OCI-LY7 (cell line): ENCODE results near the gene MTA3. TPM values are rescaled to one million over a fixed set of nuclear protein-coding genes. Genes with fewer than 3 reads are reported as not detected.

Experiments used
- BruUV-seq: library from RNA; stranded (reverse); fragments of 400-500 nt; replicated peaks from 2 replicates; lab custom pipeline; 2021; lab: Mats Ljungman, UMichigan
- CTCF ChIA-PET: fragments of 300-600 bp; sonication (Branson Sonifier 250); formaldehyde crosslinking; loops from one replicate; lab custom pipeline; 2022; ENCODE audit warnings: antibody characterized with exemption; ENCODE audit not compliant: unreplicated experiment; lab: Charles Lee
- POLR2A ChIA-PET: fragments of 300-600 bp; sonication (Branson Sonifier 250); formaldehyde crosslinking; loops from one replicate; lab custom pipeline; 2022; ENCODE audit warnings: antibody characterized with exemption; lab: Charles Lee
- DNase-seq: peaks from one replicate; pipeline ENCODE4 v3.0.0-alpha.2; 2015; ENCODE audit warnings: low spot score
- H2AFZ ChIP-seq: fragments of 200-600 bp; sonication (generic), shearing (Covaris generic); 2 replicates; pipeline ENCODE4 v1.6.1; 2014; ENCODE audit warnings: mild to moderate bottlenecking, antibody characterized with exemption, low read length, moderate library complexity
- H3K27ac ChIP-seq: fragments of 200-600 bp; sonication (generic); 2 replicates; pipeline ENCODE4 v1.5.1; 2014; ENCODE audit warnings: mixed run types, low read depth, mild to moderate bottlenecking, moderate library complexity, low read length, inconsistent platforms; ENCODE audit not compliant: poor library complexity, severe bottlenecking
- H3K36me3 ChIP-seq: fragments of 200-600 bp; sonication (generic); 2 replicates; pipeline ENCODE4 v1.6.1; 2014; ENCODE audit warnings: mild to moderate bottlenecking, antibody characterized with exemption, low read length, moderate library complexity, mixed read lengths; ENCODE audit not compliant: insufficient read depth
- H3K4me1 ChIP-seq: fragments of 200-600 bp; sonication (generic); 2 replicates; pipeline ENCODE4 v1.5.1; 2014; ENCODE audit warnings: mild to moderate bottlenecking, low read length; ENCODE audit not compliant: insufficient read depth, poor library complexity, severe bottlenecking
- H3K4me2 ChIP-seq: fragments of 200-600 bp; sonication (generic); 2 replicates; pipeline ENCODE4 v1.6.1; 2014; ENCODE audit warnings: mild to moderate bottlenecking, low read length
- H3K4me3 ChIP-seq: fragments of 200-600 bp; sonication (generic); 2 replicates; pipeline ENCODE4 v1.5.1; 2014; ENCODE audit warnings: mild to moderate bottlenecking, low read depth, low read length; ENCODE audit not compliant: poor library complexity, severe bottlenecking
- H3K79me2 ChIP-seq: fragments of 200-600 bp; sonication (generic); 2 replicates; pipeline ENCODE4 v1.6.1; 2016; ENCODE audit warnings: low read depth, mild to moderate bottlenecking, low read length, moderate library complexity, mixed read lengths; ENCODE audit not compliant: insufficient read depth
- H3K9me2 ChIP-seq: fragments of 200-600 bp; sonication (generic); 2 replicates; pipeline ENCODE4 v1.6.1; 2016; ENCODE audit warnings: mild to moderate bottlenecking, low read length, mixed read lengths; ENCODE audit not compliant: insufficient read depth
- H3K9me3 ChIP-seq: fragments of 200-600 bp; sonication (generic); 2 replicates; pipeline ENCODE4 v1.6.1; 2014; ENCODE audit warnings: mild to moderate bottlenecking, mixed run types, low read length, mixed read lengths
- H4K20me1 ChIP-seq: fragments of 200-600 bp; sonication (generic); 2 replicates; pipeline ENCODE4 v1.6.1; 2014; ENCODE audit warnings: mild to moderate bottlenecking, antibody characterized with exemption, low read length, moderate library complexity, mixed read lengths; ENCODE audit not compliant: insufficient read depth
- EZH2phosphoT487 ChIP-seq: fragments of 200-600 bp; sonication (generic); IDR thresholded peaks from 2 replicates; pipeline ENCODE4 v1.6.1; 2018; ENCODE audit warnings: low read depth, borderline replicate concordance, mild to moderate bottlenecking, mixed run types, antibody characterized with exemption, low read length, moderate library complexity, mixed read lengths
- intact Hi-C: fragments of 100-400 bp; cut with micrococcal nuclease; formaldehyde crosslinking; loops from one replicate; pipeline ENCODE4 v1.10.0; 2022; ENCODE audit not compliant: unreplicated experiment
- total RNA-seq, 2 experiments: library from RNA; depleted of rRNA in 1 of 2; stranded (reverse); fragments of >200 nt in 1 of 2; shearing (Covaris generic) in 1 of 2; gene quantifications; 2 replicates each; pipeline ENCODE4 v1.2.3, GENCODE V29; 2014 to 2022
- TF ChIP-seq, protein P1 (sequence below): fragments of 200-600 bp; sonication (generic); conservative IDR thresholded peaks from 2 replicates; pipeline ENCODE4 v1.5.1; 2014; ENCODE audit warnings: mild to moderate bottlenecking, antibody characterized with exemption, low read length, moderate library complexity, mixed read lengths

MTA3 gene
- total RNA-seq, 2 experiments from 2014 or later, result 72.7 to 205 TPM

- peaks cover 20% of the 10 kb centered on the region for H3K4me1 ChIP-seq
- CTCF ChIA-PET, result no interaction called here
- TF ChIP-seq, protein P1, sequence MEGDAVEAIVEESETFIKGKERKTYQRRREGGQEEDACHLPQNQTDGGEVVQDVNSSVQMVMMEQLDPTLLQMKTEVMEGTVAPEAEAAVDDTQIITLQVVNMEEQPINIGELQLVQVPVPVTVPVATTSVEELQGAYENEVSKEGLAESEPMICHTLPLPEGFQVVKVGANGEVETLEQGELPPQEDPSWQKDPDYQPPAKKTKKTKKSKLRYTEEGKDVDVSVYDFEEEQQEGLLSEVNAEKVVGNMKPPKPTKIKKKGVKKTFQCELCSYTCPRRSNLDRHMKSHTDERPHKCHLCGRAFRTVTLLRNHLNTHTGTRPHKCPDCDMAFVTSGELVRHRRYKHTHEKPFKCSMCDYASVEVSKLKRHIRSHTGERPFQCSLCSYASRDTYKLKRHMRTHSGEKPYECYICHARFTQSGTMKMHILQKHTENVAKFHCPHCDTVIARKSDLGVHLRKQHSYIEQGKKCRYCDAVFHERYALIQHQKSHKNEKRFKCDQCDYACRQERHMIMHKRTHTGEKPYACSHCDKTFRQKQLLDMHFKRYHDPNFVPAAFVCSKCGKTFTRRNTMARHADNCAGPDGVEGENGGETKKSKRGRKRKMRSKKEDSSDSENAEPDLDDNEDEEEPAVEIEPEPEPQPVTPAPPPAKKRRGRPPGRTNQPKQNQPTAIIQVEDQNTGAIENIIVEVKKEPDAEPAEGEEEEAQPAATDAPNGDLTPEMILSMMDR, result no peak
- TF ChIP-seq EZH2phosphoT487, result no peak
- H3K27ac ChIP-seq, result no peak overlapping the region
- POLR2A ChIA-PET, result no interaction called here
- H3K79me2 ChIP-seq, result no peaks in the 10 kb centered on the region
- no peak overlapping the region for H3K4me2 ChIP-seq
- DNase-seq, result no peak
- no peaks in the 10 kb centered on the region for H3K9me2 ChIP-seq
- BruUV-seq, result no TSS peak
- no peak overlapping the region for H3K4me3 ChIP-seq
- H4K20me1 ChIP-seq, result no peaks in the 10 kb centered on the region
- intact Hi-C loops, result no loop called here
- peaks cover 57% of the 10 kb centered on the region for H3K36me3 ChIP-seq
- H3K9me3 ChIP-seq, result no peaks in the 10 kb centered on the region
- no peak overlapping the region for H2AFZ ChIP-seq
Observed at GRCh38 chr2:42755191-42755880, 186.9 kb downstream of the MTA3 start.

DNA sequence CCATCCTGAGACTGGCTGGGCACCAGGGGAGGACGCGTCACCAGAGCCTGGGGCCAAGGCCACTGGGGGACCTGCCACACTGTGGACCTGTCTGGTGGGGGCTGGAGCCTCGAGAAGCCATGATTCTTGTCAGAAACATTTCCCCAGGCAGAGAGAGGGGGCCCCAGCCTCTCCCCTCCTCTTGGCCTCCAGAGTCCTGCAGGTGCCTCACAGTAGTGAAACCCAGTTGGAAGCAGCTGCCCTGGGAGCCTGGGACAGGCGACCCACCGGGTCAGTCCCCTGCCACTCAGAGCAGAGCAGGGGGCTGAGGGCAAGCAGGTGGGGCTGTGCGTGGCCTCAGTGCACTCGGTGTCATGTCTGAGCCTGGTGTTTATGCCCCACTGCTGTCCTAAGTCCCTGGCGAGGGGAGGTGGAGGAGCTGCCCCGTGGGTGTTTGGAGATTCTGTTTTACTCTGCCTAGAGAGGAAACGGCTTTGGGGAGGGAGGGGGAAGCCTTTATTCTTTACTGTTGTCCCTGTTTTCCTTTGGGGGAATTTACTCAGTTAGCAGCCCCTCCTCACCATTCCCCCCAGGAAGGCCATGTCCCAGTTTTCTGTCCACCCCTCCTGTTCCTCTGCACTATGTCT, 187.8 kb downstream of the MTA3 start:
- Histone ChIP-seq H3K9me2 (no peaks in the 10 kb centered on the region), H3K27ac (no peak overlapping the region), H3K4me1 (peaks cover 19% of the 10 kb centered on the region), H2AFZ (no peak overlapping the region), H3K36me3 (peaks cover 48% of the 10 kb centered on the region), H3K79me2 (no peaks in the 10 kb centered on the region), H3K4me2 (no peak overlapping the region), H4K20me1 (no peaks in the 10 kb centered on the region), H3K9me3 (no peaks in the 10 kb centered on the region), H3K4me3 (no peak overlapping the region)
- TF ChIP-seq, protein P1, result no peak
- no peak for TF ChIP-seq EZH2phosphoT487
- ChIA-PET CTCF (no interaction called here), POLR2A (no interaction called here)
- BruUV-seq, result no TSS peak
- DNase-seq, result no peak
- intact Hi-C loops, result no loop called here

DNA sequence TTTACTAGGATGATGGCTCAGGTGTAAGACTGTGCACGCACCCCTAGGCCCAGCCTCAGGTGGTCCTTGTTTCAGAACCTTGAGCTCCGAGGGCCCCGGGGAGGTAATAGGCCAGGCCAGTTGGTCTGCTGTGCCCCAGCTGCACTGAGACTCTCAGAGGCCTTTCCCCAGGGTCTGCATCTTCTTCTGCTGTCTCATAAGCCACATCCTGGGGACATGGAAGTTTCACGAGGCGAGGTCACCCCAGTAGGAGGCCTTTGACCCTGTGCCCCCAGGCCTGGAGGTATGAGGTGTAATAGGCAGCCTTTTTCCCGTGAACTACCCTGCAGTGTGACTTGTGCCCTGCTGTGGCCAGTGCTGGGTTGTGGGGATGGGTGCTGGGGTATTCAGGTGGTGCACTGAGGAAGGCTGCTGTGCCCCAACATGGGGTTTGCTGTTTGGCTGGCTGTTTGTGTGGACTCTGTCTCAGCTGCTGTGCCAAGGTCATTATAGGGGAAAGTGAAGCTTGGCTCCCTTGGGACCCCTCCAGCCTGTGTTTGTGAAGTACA, 188.6 kb downstream of the MTA3 start:
- intact Hi-C loops, result no loop called here
- Histone ChIP-seq H3K4me2 (no peak overlapping the region), H2AFZ (no peak overlapping the region), H3K36me3 (peaks cover 40% of the 10 kb centered on the region), H3K9me2 (no peaks in the 10 kb centered on the region), H3K4me1 (peaks cover 11% of the 10 kb centered on the region), H3K9me3 (no peaks in the 10 kb centered on the region), H3K4me3 (no peak overlapping the region), H4K20me1 (no peaks in the 10 kb centered on the region), H3K79me2 (no peaks in the 10 kb centered on the region), H3K27ac (no peak overlapping the region)
- TF ChIP-seq, protein P1, result no peak
- TF ChIP-seq EZH2phosphoT487, result no peak
- BruUV-seq, result no TSS peak
- ChIA-PET CTCF (no interaction called here), POLR2A (no interaction called here)
- DNase-seq, result no peak
